Stimulated activated CD4-positive, alpha-beta T cell treated with anti-CD3 and anti-CD28 coated beads, TNF-alpha, amount 100 ng/mL, for 48 hours (primary cell): ENCODE data around the gene ULBP1.
"Not testable (repeated sequence)": the region's sequence is repeated elsewhere in the genome, so short reads cannot be mapped to it uniquely, and the experiment has no call there.

Experiments
- DNase-seq, 3 donors: peaks; one replicate each; pipeline ENCODE4 v3.0.0-alpha.2; 2020; ENCODE audit warnings: low read depth in 3 of 3

Gene ULBP1

DNA sequence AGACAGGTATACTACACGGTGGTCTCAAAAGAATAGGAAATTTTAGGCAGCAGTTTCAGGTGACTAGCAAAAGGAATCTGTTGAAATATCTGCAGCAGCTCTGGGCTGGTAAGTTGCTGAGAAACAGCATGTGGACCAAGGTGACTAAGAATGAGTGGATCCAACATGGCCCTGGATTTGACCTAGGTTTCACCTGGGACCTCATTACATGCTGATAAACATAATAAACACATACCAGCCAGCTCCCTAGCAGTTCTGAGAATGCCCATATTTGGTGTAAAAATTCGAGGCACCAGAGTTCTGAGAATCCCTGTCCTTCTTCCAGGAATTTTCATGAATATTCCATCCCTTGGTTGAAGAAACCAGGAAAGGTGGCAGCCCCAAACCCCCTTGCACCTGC is 10.4 kb upstream of the ULBP1 start:
- DNase-seq: not testable (repeated sequence)

DNA sequence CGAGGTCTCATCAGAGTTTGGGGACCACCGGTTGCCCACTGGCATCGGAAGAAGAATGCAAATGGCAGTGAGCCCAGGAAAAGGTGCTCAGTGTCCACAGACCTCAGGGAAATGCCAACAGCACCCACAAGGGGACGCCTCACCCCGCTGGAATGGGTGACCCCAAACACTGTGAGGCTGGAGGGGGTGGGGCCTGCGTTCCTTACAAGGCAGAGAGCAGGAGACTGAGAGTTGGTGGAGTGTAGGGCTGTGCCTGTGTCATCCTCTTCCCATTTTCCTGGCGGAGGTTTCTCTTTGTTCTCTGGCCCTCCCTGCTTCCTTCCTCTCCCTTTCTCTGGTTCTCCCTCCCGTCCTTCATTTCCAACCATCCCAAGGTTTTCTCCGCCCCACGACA is 9.8 kb upstream of the ULBP1 start:
- DNase-seq: not testable (repeated sequence)

DNA sequence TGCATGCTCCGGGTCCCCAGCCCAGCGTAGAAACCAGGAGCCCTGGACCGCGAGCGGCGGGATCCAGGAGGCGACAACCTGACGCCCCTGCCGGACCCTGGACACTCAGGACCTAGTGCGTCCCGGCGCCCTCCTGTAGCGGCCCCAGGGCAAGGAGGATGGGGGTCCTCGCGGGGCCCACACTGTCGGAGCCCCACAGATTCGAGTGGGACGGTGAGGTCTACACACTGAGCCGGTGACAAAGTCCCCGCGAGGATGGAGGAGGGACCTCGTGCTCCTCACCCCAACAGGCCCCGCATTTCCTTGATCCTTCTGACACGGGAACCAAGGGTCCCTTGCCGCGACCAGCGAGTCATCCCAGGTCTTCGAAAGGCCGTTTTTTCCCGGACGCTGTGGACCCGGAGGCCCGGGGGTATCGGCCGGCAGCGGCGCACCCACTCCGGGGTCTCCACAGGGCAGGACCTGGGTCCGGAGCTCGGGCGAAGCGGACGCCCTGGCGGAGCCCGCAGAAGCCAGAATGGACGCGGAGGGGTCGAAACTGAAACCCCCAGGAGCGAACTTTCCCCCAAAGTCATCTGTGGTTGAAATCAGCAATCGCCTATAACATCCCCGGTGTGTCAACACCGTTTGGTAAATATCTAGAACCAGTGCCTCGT is 9.3 kb upstream of the ULBP1 start:
- not testable (repeated sequence) for DNase-seq

DNA sequence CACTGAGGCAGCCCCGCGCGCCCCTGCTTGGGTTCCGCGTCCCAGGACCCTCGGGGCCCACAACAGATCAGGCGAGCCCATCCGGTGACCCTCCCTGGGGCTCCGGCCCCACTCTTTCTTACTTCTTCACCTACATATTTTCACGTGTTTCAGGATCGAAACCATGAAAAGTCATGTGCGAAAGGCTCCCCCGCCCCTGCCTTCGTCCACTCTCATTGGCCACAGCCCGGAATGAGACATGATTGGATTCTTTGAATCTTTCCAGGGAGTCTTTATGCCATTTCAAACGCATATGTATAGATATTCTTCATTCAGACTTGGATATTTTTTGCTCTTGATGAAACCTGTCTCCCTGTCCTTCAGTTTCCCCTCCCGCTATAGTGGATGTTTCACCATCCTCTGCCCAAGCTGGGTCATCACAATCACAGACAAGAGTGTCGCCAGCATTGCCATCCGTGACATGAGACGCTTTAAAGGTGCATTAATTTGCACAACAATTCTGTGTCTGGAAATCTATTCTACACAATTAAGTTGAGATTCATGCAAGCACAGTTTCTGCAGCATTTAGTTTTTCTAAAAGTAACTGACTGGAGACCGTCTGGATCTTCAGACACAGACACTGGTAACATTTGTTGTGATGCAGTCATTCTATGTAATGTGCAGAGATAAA is 8.6 kb upstream of the ULBP1 start:
- DNase-seq: not testable (repeated sequence)

DNA sequence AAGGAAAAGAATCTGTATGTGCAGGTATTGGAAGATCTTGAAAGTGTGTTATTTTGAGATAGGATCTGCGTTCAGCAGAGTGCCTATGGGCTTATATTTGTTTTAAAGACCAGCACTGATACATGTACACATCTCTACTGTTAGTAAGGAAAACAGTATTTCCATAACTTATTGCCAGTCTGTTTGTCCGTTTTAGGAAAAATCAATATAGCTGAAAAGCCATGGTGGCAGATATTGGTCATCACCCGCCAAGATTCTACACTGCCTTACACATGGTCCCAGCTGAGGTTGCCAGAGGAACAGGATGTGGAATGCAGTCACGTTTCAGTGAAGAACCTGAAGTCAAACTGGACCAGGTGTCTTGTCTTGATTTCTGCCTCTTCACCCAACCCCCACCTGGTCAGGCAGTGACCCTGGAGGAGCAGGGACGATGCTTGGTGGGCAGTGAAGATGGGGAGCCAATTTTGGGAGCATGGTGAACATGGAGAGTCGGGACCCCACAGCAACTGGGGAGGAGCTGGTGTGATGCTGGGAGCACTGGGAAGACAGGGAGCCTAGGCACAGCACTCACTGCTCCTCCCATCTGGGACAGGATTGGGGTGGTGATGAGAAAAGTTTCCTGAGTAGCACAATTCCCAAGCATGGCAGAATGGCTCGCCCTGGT is 8.0 kb upstream of the ULBP1 start:
- not testable (repeated sequence) for DNase-seq

DNA sequence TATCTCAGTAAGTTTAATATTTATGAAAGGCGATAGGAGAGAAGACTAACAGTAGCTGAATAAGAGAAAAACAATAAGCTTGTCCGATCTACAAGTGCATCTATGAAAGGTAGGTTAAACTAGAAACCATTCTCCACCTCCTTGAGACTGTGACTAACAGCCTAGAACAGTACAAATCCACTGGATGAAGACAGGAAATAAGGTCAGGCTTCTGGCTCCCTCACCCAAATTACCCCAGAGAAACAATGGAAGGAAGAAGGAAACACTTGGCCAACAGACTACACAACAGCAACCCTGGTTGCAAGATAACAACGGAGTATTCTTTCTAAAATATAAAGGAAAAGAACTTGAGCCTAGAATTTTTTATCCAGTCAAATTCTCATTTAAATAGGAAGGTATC is 5.6 kb upstream of the ULBP1 start:
- DNase-seq: not testable (repeated sequence)

DNA sequence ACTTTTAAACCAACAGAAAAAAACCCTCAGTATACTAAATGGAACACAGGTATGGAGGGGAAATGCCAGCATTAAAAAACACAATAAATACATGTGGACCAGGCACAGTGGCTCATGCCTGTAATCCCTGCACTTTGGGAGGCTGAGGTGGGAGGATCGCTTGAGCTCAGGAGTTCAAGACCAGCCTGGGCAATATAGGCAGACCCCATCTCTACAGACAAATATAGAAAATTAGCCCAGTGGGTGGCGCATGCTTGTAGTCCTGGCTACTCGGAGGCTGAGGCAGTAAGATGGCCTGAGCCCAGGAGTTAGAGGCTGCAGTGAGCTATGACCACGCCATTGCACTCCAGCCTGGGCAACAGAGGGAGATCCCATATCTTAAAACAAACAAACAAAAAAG is 3.9 kb upstream of the ULBP1 start:
- DNase-seq: not testable (repeated sequence)

DNA sequence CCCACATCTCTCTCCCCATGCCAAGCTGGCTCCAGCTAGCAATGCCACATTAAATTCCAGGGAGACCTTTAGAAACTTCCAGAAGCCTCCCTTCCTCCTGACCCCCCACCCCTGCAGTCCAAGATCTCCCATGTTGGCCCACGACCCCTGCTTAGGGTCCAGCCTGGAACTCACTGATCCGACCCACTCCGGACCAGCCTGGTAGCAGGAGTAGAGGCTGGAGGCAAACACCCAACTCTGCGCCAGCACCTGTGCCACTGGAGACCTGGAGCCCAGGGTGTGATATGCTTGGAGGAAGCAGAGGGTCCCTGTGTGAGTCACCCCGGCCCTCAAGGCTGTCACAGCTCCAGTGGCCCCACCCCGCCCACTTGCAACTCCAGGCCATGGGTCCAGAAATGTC is 3.3 kb upstream of the ULBP1 start:
- DNase-seq: no peak

DNA sequence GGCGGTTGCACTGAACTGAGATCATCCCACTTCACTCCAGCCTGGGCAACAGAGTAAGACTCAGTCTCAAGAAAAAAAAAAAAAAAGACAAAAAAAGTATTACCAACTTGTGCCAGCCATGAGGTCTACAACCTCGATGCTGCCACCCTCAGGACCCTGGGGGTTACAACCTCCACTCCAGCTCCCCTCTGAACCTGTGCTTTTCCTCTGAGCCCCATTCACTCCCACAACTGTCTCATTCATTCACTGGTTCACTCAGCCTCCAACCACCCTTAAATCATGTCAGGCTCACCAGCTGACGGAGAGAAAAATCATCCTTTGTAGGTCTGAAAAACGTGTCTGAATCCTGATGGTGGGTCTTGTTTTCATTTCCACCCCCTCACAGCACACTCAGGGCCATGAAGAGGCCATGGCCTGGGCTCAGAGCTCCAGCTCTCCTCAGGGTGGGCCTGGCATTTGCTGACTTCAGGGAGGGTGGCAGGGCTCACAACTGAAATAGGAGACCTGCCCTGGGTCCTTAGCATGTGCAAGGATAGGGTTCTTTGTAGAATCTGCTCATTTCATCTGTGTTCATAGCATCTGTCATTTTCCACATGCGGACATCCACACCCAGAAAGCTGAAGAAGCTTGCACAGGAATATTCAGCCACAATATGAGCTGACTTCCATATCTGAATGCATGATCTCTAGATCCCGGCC is 1.9 kb upstream of the ULBP1 start:
- peak in 1 of 3 donors; percentile 47 for DNase-seq

DNA sequence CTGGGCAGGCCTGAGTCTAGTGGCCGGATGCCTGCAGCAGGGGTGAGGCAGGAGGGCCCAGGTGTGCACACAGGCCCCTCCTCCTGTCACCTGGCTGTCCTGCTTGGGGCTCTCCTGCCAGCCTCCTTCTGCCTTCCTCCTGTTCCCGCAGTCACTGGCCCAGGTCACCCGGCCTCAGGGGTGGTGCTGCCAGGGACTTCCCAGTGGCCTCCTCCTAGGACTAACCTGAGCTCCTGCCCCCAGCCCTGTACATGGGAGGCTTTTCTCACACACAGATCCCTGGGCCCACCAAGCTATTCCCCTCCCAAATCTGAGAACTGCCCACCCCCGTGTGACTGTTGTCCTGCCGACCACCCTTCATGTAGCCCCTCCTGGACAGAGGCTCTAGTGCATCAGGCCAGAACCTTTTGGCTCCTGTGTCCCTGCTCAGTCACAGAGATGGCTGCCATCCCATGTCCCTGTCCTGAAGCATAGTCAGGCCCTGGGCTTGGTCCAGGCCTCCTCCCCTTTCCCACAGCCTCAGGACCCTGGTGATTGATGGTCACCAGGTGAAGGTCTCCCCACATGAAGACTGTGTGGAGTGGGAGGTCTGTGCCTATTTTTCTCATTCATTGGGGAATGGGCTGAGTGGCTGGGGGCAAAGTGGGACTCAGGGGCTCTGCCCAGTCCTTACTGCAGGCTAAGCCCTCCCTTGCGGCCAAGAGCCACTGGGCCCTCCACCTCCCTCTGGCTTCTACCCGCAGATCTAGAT is 1.1 kb upstream of the ULBP1 start:
- no peak for DNase-seq

DNA sequence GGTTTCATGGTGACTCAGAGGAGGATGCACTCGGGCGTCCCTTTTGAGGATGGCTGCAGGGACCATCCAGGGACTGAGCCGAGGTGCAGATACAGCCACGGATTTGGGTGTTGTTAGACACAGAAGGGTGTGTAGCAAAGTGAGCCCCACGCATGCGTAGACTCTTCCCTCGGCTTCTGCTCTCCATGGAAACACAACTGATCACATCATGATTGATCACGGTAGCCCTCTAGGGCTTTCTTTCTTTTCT is 606 bp upstream of the ULBP1 start:
- peak in 1 of 3 donors; percentile 31 for DNase-seq

DNA sequence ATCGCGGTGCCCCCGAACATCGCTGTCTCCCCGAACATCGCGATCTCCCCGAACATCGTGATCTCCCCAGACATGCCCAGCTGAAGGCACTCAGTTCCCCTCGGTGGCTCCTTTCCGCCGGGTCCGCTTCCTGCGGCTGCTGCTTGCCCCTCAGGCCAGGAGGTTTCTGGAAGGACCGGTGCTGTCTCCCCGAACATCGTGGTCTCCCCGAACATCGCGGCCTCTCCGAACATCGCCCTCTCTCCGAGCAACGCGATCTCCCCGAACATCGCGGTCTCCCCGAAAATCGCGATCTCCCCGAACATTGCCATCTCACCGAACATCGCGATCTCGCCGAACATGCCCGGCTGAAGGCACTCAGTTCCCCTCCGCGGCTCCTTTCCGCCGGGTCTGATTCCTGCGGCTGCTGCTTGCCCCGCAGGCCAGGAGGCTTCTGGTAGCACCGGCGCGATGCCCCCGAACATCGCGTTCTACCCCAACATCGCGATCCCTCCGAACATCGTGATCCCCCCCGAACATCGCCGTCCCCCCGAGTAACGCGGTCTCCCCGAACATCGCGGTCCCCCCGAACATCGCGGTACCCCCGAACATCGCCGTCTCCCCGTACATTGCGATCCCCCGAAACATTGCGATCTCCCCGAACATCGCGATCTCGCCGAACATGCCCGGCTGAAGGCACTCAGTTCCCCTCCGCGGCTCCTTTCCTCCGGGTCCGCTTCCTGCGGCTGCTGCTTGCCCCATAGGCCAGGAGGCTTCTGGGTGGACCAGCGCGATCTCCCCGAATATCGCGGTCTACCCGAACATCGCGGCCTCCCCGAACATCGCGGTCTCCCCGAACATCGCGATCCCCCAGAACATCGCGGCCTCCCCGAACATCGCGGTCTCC is 808 bp downstream of the ULBP1 start:
- no peak for DNase-seq

DNA sequence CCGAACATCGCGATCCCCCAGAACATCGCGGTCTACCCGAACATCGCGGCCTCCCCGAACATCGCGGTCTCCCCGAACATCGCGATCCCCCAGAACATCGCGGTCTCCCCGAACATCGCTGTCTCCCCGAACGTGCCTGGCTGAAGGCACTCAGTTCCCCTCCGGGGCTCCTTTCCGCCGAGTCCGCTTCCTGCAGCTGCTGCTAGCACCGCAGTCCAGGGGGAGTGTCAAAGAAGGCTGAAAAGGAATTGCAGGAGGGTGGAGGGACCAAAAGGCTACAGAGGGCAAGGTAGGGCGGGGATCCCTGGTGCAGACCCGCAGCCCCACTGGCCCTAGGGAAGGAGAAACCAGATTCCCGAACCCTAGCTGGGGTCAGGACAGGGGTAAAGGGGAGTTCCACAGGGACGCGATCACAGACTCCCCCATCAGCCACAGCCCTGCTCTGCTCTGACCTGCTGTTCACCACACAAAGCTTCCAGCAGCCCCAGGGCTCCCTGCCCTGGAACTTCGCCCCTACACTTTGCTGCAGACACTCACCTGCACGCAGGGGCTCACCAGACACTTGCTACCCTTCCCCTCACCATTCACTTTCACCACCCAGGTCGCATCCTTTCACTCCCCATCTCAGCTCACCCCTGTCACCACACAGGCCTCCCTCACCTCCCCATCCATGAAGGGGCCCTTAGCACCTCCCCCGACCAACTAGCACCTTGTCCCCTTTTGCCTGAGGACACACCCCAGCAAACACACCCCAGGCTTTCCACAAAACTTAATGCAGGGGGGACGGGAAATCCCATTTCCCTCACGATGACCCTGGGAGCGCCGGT is 1.7 kb downstream of the ULBP1 start:
- no peak for DNase-seq

DNA sequence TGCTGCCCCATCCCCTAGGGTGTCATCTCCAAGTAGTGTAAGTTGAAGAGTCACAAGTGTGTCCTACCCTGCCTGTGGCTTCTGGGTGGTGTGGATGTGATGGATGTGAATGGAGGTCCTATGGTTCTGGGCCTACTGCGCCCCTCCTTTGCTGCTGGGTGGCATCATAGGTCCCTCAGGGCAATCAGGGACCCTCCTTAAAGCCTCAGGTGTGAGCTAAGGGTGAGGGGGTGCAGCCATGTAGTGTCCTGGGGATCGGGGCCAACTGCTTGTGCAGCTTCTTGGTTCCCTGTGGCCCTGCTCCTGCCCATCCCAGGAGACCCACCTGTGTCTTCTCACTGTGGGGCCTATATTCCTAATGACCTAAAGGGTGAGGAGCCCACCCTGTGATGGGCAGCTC is 2.6 kb downstream of the ULBP1 start:
- not testable (repeated sequence) for DNase-seq

DNA sequence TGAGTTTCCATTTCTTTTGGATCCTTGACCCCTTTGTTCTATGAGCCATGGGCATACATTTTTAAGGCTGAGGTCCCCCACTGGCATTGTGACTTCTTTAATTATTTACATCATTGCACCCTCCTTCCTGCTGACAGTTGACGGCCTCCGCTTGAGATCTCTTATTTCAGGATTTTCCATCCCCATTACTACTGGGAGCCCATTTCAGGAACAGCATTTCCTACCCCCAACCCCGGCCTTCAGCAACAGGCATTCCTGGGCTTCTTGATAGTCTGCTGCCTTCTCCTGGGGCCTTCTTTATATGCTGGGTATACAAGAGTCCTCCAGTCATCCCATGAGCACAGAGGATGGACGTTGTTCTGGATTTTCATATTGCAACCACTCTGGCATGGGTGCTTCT is 3.8 kb downstream of the ULBP1 start:
- DNase-seq: no peak

DNA sequence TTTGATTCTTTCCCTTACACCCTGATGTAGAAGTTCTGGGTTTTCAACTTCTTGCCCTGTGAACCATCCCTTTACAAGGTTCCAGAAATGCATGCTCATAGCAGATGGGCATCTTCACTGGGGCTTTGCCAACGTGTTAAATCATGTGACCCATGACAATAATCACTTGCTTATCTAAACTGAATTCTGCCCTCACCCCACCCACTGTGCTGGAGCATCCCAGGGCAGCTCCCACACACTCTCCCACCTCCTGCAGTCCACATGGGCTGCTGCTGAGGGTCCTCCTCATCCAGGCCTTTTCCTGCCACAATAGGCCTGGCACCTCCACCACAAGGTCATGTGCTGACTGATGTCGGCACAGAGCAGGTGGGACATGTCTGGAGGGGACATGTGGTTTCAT is 4.3 kb downstream of the ULBP1 start:
- DNase-seq: not testable (repeated sequence)

DNA sequence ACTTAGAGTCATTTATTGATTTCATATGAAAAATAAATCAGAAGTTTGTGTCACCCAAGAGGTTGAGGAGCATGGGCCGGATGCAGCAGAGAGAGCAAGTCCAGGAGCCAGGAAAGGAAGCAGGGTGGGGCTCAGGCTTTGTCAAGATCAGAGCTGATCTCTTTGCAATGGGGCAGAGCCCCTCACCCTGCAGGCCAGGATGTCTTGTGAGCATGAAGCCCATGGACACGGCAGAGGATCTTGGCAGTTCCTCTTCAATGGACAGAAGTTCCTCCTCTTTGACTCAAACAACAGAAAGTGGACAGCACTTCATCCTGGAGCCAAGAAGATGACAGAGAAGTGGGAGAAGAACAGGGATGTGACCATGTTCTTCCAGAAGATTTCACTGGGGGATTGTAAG is 5.2 kb downstream of the ULBP1 start:
- DNase-seq: not testable (repeated sequence)

DNA sequence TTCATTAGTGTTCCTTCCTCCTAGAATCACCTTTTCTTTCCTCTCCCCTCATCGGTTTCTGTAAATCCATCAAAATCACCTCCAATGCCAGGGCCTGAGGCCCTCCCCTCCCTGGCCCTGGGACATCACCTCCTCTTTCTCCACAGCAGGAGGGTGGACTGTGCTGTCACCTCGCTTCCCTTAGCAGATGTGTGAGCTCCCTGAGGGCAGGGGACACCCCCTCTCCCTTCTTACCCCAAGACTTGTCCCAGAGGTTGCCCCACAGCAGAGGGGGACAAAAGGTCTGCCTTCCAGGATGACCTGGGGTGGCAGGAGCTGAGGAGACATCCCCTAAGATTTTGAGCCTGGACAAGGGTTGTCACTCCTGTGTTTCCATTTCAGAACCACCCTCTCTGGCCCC is 5.9 kb downstream of the ULBP1 start:
- DNase-seq: no peak

DNA sequence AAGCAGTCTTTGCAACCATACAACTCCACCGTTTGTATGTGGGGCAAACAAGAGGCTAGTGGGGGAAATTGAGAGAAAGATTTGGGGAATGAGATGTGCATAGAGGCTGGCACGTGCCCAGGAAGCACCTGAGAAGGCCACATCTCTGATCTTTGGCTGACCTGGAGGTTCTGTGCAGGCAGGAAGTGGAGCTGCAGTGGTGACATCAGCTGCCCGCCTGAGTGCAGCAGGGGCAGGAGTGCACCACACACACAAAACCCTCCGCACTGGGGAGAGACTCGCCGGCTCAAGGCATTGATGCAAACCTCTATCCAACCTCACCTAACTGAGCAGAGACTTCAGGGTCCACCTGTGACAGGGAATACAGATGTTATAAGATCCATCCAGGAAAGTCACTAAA is 10.7 kb downstream of the ULBP1 start:
- DNase-seq: not testable (repeated sequence)

DNA sequence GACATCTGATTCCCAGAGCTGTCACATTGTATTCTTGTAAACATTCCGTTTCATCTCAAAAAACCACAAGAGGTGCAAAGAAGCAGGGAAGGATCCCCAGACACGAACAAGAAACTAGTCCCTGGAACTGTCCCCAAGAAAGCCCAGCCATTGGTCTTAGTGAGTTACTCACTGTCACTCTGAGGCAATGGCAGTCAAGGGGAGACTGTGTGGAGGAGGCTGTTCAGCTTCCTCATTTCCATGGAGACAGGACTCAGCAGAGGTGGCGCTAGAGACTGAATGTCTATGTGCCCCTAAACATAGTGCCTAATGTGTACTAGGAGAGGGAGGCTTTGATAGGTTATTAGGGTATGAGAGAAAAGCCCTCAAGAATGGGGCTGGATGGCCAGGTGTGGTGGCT is 11.1 kb downstream of the ULBP1 start:
- no peak for DNase-seq
